HG03039 (cell line): ENCODE measurements around the gene ASB3.
"Not testable (repeated sequence)": the region's sequence is repeated elsewhere in the genome, so short reads cannot be mapped to it uniquely, and the experiment has no call there.

Experiments
- ATAC-seq: cut with Tn5 transposase; IDR thresholded peaks from one replicate; pipeline ENCODE4 v1.9.1; 2021; ENCODE audit warnings: mild to moderate bottlenecking, moderate library complexity; ENCODE audit not compliant: unreplicated experiment

Gene ASB3

DNA sequence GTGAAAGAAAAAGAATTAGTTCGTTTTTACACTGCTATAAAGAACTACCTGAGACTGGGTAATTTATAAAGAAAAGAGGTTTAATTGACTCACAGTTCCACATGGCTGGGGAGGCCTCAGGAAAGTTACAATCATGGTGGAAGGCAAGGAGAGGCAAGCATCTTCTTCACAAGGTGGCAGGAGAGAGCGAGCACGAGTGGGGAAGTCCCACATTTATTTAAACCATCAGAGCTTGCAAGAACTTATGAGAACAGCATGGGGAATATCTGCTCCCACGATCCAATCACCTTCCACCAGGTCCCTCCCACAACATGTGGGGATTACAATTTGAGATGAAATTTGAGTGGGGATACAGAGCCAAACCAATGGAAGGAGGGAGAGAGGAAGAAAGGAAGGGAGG is 128.3 kb downstream of the ASB3 start:
- ATAC-seq = not testable (repeated sequence)

DNA sequence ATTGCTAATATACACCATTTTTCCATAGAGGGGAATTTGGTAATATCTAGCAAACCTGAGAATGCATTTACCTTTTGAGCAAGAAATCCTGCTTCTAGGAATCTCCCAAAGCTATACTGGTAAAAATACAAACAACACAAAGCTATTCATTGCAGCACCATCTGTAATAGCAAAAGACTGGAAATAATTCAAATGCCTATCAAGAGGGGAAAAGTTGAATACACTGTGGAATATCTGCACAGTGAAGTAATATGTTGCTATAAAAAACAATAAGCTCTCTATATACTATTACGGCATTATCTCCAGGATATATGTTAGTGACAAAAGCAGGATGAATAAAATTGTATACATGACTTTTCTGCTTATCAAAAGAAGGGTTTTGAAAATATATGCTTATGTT is 131.5 kb downstream of the ASB3 start:
- ATAC-seq = no peak

DNA sequence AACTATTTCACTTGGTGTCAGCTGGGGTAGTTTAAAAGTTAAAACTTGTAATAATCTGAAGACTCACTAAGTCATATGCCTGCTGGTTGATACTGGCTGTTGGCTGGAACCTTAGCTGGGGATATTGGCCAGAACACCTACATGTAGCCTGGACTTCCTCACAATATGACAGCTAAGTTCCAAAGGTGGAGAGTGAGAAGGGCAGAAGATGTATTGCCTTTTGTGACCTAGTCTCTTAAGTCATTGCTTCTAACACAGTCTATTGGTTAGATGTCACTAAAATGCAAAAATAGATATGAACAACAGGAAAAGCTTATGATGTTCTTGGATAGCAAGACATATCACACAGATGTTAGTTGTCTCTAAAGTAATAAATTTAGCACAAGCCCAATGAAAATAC is 132.4 kb downstream of the ASB3 start:
- no peak for ATAC-seq

DNA sequence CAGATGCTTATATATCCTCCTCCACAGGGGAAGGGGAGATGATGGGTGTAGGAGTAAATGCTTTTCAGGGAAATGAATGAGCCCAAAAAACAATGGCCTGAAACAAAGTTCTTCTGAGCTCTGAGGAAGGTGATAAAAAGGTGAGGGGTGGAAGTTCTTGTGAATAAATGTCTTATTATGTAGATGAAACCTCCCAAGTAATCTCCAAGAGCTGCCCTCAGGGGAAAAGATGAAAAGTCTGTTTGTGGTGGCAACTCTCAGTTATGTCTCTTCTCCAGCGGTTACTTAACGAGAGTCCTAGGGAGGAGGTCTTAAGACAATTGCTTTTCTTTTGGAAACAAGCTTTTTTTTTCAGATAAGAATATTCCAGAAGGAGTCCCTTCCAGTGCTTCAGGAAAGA is 134.6 kb downstream of the ASB3 start:
- ATAC-seq = no peak

DNA sequence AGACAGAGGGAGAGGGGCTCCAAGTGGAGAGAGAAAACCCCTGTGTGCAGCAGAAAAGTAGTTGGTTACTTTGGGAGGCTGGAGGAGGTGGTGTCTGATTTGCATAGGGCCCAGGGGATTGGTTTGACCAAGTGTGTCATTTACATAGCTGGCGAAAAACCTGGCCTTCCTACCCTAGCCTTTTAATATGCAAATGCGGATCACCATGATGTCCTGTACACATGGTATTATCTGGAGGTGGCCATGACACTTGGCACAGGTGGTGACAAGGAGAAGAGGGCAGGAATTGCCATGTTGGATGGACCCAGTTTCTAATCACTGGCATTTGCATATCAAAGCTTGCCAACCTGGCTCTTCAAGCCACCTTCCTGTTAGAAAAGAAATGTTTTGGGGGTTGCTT is 140.0 kb downstream of the ASB3 start:
- no peak for ATAC-seq

DNA sequence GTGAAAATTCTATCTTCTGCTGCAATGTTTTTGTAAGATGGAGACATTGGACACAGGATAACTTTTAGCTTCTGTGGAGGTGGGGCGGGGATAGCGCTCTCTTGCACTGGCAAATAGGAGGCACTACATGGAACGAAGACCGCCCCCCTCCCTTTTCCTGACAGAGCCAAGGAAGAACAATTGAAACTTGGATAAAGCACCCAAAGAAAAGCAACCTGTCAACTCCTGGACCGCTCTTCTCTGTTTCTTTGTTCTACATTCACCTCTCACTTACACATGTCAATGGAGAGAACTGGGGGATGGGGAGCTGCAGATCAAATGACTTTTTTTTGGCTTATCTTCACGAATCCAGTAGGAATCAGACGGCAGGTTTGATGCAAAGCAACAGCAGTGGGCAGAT is 145.5 kb downstream of the ASB3 start:
- no peak for ATAC-seq

DNA sequence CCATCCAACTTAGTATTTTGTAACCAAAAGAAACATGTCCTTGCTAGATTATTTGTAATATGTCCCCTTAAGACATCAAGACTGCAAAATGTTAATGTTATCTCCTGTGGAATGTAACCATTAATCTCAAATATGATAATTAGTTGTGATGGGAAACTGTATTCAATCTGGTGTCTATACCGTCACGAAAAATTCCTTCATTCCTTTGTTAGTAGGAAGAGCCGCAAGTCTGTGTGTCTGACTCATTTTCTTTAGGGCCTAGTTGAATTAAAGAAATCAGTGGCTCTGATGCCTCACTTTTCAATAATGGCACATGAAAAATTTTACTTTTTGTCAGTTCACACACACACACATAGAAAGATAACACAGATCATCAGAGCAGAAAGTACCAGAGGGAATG is 146.3 kb downstream of the ASB3 start:
- ATAC-seq = no peak

DNA sequence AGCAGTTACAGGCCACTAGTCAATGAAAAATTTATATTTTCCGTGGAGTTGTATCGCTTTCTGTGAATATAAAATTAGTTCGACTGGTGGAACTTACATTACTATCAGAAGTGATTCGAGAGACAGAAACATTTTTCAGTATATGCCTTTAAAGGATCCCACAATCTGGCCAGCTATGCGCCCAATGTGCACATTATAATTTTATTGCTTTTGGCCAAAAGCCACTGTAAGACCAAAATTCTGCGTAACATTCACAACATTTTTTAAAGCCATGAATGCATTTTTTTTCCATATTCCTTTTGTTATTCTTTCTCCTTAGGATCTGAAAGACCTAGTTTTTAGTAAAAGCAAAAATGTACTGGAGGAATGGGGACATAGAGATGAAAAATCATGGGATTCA is 150.2 kb downstream of the ASB3 start:
- no peak for ATAC-seq

DNA sequence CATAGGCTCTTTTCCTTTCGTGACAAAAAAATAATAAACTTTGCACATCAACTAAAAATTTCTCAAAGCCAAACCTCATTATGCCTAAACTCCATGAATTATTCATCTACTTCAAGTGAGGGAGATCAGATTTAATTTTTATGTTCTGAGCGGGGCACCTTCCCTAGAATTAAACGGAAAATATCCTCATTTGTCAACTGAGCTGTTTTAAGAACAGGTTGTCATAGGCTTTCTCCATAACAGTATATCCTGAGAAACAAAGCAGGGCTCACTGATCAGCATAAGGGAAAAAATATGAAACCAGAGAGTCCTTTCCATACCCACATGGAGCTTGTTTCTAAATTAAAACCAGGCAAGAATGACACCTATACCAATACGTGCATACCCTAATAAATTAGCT is 150.6 kb downstream of the ASB3 start:
- ATAC-seq = no peak

DNA sequence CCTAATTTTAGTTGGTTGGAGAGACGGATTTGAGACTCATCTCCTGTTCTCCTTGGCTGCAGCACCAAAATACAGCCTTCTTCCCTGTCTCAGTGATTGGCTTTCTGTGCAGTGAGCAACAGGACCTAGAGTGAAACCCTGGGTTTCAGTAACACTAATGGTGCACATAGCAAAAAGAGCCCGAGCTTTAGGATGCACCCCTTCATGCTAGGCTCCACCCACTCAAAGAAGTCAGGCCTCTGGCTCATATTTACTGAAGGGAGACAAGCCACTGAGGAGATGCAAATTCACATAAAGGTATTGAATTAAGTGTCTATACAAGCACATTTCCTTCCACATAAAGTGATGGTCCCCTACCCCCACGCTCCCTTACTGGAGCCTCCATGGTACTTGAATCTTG is 151.1 kb downstream of the ASB3 start:
- ATAC-seq = no peak

DNA sequence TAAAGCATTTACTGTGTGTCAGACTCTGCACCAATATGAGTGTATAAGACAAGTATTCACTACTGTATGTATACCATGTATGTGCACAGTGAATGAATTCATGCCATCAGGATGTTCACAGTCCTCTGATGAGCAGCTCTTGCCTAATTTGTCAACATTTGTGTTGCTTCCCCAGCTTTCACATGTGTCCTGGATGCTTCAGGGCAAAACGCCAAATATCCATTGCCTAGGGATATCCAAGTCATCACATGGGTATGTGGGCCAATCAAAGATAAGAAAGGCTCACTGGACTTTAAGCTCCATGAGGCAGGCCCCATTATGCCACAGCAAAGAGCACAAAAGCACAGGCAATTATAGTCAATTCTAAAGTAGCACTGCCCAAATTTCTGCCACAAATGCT is 153.3 kb downstream of the ASB3 start:
- no peak for ATAC-seq

DNA sequence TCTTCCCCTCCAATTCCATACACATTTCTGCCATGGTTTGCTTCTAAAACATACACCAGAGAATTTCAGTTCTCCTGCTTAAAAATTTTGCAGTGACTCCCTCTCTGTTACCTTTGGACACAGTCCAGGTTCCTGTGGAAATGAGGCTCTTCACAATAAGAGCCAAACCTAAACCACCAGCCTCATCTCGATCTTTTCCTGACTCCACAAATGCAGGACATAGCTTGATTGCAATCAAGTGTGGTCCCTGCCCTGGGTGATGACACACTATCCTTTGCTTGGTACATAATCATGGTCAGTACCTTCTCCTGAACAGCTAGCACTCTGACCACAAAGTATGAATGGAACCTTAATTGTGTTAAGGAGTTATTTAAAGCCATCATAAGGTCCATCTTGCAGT is 154.0 kb downstream of the ASB3 start:
- ATAC-seq = no peak

DNA sequence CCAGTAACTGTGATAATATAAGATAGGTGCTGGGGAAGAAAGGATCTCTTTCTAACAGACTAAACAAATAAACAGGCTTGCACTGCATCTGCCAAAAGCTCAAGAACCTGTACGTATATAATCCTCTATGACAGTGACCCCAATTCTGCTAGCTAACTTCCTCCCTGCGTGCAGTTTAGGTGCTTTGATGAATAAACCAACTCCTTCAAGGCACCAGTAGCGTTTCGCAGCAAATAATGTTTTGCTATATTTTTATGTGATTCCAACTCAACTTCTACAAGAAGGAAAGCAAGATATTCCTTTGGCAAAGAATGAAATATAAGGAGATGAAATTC is 154.7 kb downstream of the ASB3 start:
- no peak for ATAC-seq

DNA sequence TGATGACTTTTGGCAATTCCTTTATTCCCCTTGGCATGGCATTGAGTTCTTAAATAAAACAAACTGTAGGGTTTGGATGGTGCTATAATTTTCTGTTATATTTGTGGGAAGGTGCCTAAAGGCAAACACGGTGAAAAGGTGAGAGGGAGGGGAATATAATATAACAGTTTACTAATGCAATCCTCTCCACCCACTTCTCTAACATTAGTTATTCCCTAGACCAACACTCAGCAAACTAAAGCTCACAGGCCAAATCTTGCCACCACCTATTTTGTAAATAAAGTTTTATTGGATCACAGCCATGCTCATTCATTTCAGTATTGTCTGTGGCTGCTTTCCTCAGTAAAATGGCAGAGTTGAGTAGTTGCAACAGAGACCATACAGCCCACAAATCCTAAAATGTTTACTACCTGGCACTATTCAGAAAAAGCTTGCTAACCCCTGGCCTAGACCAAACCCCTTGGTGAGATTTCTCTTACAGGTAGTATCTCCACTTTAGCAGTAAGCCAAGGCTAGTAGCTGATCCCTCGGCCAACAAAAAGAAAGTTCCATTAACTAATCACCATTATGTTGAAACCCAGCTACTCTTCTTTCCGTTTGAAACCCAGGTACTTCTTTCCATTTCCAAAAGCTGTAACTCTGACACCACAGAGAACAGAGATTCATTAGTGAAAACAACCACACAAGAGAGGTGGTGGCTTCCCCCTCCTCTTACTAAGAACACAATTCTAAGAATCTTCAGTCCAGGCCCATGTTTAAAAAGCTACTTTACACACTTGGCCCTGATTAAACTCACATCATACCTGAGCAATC is 155.2 kb downstream of the ASB3 start:
- no peak for ATAC-seq

DNA sequence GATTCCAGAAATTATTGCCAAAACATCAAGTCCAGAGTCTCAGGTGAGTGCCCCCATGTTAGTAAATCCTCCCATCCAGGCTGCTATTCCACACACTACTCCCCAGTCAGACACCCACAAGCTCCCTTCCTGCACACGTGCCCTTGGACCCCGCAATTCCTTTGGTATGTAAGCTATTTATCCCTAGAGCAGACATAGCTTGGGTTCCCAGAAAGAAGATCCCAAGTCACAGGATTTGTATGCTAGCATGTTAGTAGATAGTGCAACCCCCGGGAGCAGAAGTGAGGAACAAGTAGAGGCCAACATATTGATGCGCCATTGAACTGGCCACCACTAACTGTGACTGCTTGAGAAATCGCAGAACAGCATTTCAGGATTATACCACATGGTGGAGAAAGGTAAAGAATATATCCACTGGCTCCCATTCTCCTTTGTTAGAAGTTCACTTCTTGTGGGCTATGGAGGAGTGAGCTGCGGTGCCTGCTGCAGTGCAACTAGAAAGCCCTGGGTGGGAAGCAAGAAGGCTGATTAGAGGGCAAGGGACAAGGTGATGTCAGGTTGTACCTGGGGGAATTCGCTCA is 156.6 kb downstream of the ASB3 start:
- ATAC-seq = no peak

DNA sequence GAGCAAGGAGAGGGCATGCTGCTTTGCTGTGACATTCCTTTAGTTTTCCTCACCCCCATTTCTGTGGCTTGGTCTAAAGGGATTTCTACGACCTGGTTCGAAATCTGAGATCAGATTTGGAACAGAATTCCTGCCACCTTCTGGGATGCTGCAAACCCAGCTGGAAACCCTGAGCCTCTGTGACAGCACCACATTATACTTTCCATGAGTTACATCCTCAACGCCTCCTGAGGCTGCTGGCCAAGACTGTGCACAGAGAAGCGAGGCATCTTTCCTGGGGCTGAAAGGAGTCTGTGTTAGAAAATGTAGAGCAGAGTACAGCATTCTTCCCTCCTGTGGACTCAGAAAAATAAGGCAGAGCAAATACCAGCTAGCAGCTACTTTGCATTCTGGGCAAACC is 157.3 kb downstream of the ASB3 start:
- no peak for ATAC-seq

DNA sequence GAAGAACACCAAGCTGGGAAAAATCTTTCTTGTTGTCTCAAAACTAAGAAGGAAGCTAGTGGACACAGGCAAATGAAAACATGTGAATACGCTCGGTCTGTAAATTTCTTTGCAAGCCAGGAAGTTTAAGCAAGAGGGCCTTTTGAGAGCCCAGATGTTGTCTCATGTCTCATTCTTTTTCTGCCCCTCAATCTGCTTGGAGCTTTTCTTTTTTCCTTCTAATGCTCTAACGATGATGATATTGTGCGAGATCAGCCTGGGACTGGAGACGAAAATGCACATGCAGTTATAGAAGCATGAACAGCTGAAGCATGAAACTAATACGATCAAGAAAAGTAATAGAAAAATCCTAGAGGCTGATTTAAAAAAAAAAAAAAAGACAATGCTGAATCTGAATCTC is 157.8 kb downstream of the ASB3 start:
- no peak for ATAC-seq

DNA sequence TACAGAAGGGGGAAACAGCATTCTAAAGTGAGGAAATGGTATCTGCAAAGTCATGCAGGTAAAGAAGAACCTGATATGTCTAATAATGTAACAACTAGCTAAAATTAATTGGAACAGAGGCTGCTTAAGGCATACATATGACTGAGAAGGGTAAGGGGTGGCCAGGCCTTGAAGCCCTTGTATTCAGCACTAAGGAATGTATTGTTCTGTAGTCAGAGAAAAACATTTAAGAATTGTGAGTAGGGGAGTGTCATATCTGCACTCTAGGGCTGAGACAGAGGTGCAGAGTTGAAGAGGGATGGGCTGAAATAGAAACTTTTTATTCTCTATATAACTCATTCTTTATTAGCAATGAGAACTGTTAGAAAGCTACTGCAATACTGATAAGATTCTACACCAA is 164.6 kb downstream of the ASB3 start:
- no peak for ATAC-seq

DNA sequence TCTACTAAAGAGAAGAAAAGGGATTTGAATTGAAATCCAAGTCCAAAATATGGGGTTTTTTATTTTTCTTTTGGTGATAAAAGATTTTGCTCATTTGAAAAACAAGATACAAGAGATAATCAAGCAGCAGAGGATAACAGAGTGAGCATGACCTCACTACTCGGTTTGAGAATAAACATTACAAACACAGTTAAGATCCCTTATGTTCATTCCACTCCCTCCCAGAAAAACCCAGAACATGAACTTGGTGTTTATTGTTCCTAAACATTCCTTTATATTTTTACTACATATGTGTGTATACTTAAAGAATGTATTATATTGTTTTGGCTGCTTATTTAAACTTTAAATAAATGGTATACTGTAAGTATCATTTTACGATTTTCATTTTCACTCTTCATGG is 165.8 kb downstream of the ASB3 start:
- no peak for ATAC-seq
